ENCODE measurements around the gene TPSD1. TPM values are rescaled to one million over a fixed set of nuclear protein-coding genes. Genes with fewer than 3 reads are reported as not detected.

The TPSD1 gene
- total RNA-seq, 4 donors from 2014 or later = 6.6 to 14.3 (median 12.8) TPM; not detected in 1

- no peak for TF ChIP-seq CTCF (IDR thresholded peaks at IDR 0.05; ENCODE audit: low read depth)
Observed at GRCh38 chr16:1260101-1260680, 4.3 kb downstream of the TPSD1 start.

- no peak for TF ChIP-seq CTCF (IDR thresholded peaks at IDR 0.05; ENCODE audit: low read depth)
Observed at GRCh38 chr16:1261131-1261892, 5.4 kb downstream of the TPSD1 start.

GRCh38 chr16:1262210-1262845 lies 6.5 kb downstream of the TPSD1 start:
- TF ChIP-seq CTCF (IDR thresholded peaks at IDR 0.05; ENCODE audit: low read depth) = no peak

GRCh38 chr16:1262846-1263221 lies 7.0 kb downstream of the TPSD1 start:
- TF ChIP-seq CTCF (IDR thresholded peaks at IDR 0.05; ENCODE audit: low read depth) = no peak

- no peak for TF ChIP-seq CTCF (IDR thresholded peaks at IDR 0.05; ENCODE audit: low read depth)
Observed at GRCh38 chr16:1263591-1264344, 7.9 kb downstream of the TPSD1 start.

GRCh38 chr16:1264345-1265089 lies 8.6 kb downstream of the TPSD1 start:
- TF ChIP-seq CTCF (IDR thresholded peaks at IDR 0.05; ENCODE audit: low read depth) = no peak

All from subcutaneous adipose tissue (tissue), 4 donors.